CD4-positive, alpha-beta memory T cell (primary cell): ENCODE measurements around the gene WDR59. TPM values are rescaled to one million over a fixed set of nuclear protein-coding genes. Genes with fewer than 3 reads are reported as not detected.

Experiments
- CTCF ChIA-PET: fragments of 350-600 bp; sonication (Branson Sonifier 250); formaldehyde crosslinking; loops from one replicate; lab custom pipeline; 2021; ENCODE audit warnings: inconsistent platforms; ENCODE audit not compliant: partially characterized antibody; lab: Charles Lee
- POLR2A ChIA-PET: fragments of 350-600 bp; sonication (Branson Sonifier 250); formaldehyde crosslinking; loops from one replicate; lab custom pipeline; 2021; ENCODE audit not compliant: partially characterized antibody; lab: Charles Lee
- DNase-seq, 5 donors: peaks; one replicate each; pipeline versions ENCODE4 v3.0.0 to v3.0.0-alpha.2; 2020 to 2022; ENCODE audit warnings: mixed read lengths in 1 of 5
- H3K27ac ChIP-seq: one replicate; pipeline ENCODE4 v1.7.0; 2013; ENCODE audit warnings: low read depth, low read length
- H3K27me3 ChIP-seq: 2 replicates; pipeline ENCODE4 v1.7.0; 2013; ENCODE audit warnings: mild to moderate bottlenecking, low read length, moderate library complexity; ENCODE audit not compliant: insufficient read depth
- H3K36me3 ChIP-seq: 2 replicates; pipeline ENCODE4 v1.7.0; 2013; ENCODE audit warnings: mild to moderate bottlenecking, low read length, moderate library complexity; ENCODE audit not compliant: insufficient read depth
- H3K4me1 ChIP-seq: 2 replicates; pipeline ENCODE4 v1.7.0; 2013; ENCODE audit warnings: mild to moderate bottlenecking, low read length, moderate library complexity; ENCODE audit not compliant: insufficient read depth
- H3K4me3 ChIP-seq, 2 donors: one replicate each; pipeline ENCODE4 v1.7.0; 2013; ENCODE audit warnings: low read length in 2 of 2, mild to moderate bottlenecking in 1 of 2
- H3K9me3 ChIP-seq, 2 donors: one replicate each; pipeline ENCODE4 v1.7.0; 2013; ENCODE audit warnings: low read length in 2 of 2, control low read depth in 1 of 2; ENCODE audit not compliant: control insufficient read depth in 1 of 2
- H3K27ac Mint-ChIP-seq, 7 donors: one replicate each; pipeline ENCODE4 v1.8.0; 2020 to 2021; ENCODE audit warnings: mixed read lengths in 7 of 7, mild to moderate bottlenecking in 6 of 7, inconsistent platforms in 3 of 7, moderate library complexity in 3 of 7
- H3K27me3 Mint-ChIP-seq, 2 donors: one replicate each; pipeline ENCODE4 v1.8.0; 2020 to 2021; ENCODE audit warnings: mixed read lengths in 2 of 2
- H3K36me3 Mint-ChIP-seq, 2 donors: one replicate each; pipeline ENCODE4 v1.8.0; 2020 to 2021; ENCODE audit warnings: mixed read lengths in 2 of 2, inconsistent platforms in 1 of 2, mild to moderate bottlenecking in 1 of 2
- H3K4me1 Mint-ChIP-seq, 4 donors: one replicate each; pipeline ENCODE4 v1.8.0; 2020 to 2021; ENCODE audit warnings: mixed read lengths in 4 of 4, mild to moderate bottlenecking in 1 of 4
- H3K4me3 Mint-ChIP-seq, 8 donors: one replicate each; pipeline ENCODE4 v1.8.0; 2020 to 2021; ENCODE audit warnings: mixed read lengths in 8 of 8, mild to moderate bottlenecking in 7 of 8, moderate library complexity in 6 of 8, inconsistent platforms in 3 of 8
- H3K9me3 Mint-ChIP-seq, 8 donors: one replicate each; pipeline ENCODE4 v1.8.0; 2020 to 2021; ENCODE audit warnings: mixed read lengths in 8 of 8, mild to moderate bottlenecking in 5 of 8, inconsistent platforms in 3 of 8, moderate library complexity in 1 of 8
- intact Hi-C: fragments of 100-400 bp; cut with micrococcal nuclease; formaldehyde crosslinking; loops from one replicate; pipeline ENCODE4 v1.15.1; 2023
- polyA plus RNA-seq, 2 donors: library from polyadenylated mRNA; unstranded; fragments of 300-500 nt; fragmentation: Illumina TruSeq; gene quantifications; one replicate each; pipeline ENCODE4 v1.2.3, GENCODE V29; 2021
- total RNA-seq, 2 experiments: library from RNA; stranded (reverse); gene quantifications; one replicate each; pipeline ENCODE4 v1.2.3, GENCODE V29; 2021

WDR59 gene
- total and polyA plus RNA-seq, 4 experiments from 2014 or later, result 11.0 to 127 (median 68.2) TPM

GRCh38 chr16:74832228-74832627 is 152.7 kb downstream of the WDR59 start:
- CTCF ChIA-PET, result interaction anchor here (1.0 kb wide), 1 partner anchor 17 kb away, joined by 3 read pairs; no protein-coding TSS in a partner anchor
- Histone ChIP-seq H3K4me1 (no peaks in the 10 kb centered on the region), H3K27ac (no peak overlapping the region), H3K9me3 (peaks cover 0 to 8% of the 10 kb centered on the region in 2 donors), H3K4me3 (no peak overlapping the region), H3K36me3 (no peaks in the 10 kb centered on the region), H3K27me3 (no peaks in the 10 kb centered on the region)
- no peak for DNase-seq
- Mint-ChIP-seq H3K27ac (no peak overlapping the region), H3K36me3 (peaks cover 2 to 7% of the 10 kb centered on the region in 2 donors), H3K4me3 (no peak overlapping the region), H3K4me1 (no peaks in the 10 kb centered on the region), H3K9me3 (peaks cover 4 to 37% (median 20%) of the 10 kb centered on the region in 8 donors), H3K27me3 (peaks cover 6 to 12% of the 10 kb centered on the region in 2 donors)
- POLR2A ChIA-PET, result no interaction called here
- intact Hi-C loops, result no loop called here

GRCh38 chr16:74831467-74831866 is 153.5 kb downstream of the WDR59 start:
- ChIA-PET POLR2A (no interaction called here), CTCF (interaction anchor here (1.6 kb wide), 1 partner anchor 31 kb away, joined by 7 read pairs; no protein-coding TSS in a partner anchor)
- H3K4me1 Mint-ChIP-seq, result no peaks in the 10 kb centered on the region
- no peak overlapping the region for H3K4me3 Mint-ChIP-seq
- no peak overlapping the region for H3K27ac ChIP-seq
- DNase-seq, result no peak
- H3K4me3 ChIP-seq, result no peak overlapping the region
- peaks cover 0 to 8% of the 10 kb centered on the region in 2 donors for H3K9me3 ChIP-seq
- H3K27me3 ChIP-seq, result no peaks in the 10 kb centered on the region
- H3K36me3 ChIP-seq, result no peaks in the 10 kb centered on the region
- H3K9me3 Mint-ChIP-seq, result peaks cover 4 to 37% (median 20%) of the 10 kb centered on the region in 8 donors
- H3K27me3 Mint-ChIP-seq, result peaks cover 6 to 12% of the 10 kb centered on the region in 2 donors
- peaks cover 2 to 7% of the 10 kb centered on the region in 2 donors for H3K36me3 Mint-ChIP-seq
- no peak overlapping the region for H3K27ac Mint-ChIP-seq
- intact Hi-C loops, result no loop called here
- no peaks in the 10 kb centered on the region for H3K4me1 ChIP-seq

GRCh38 chr16:74830648-74831047 is 154.3 kb downstream of the WDR59 start:
- intact Hi-C loops, result no loop called here
- CTCF ChIA-PET, result interaction anchor here (1.2 to 1.6 kb wide), 2 partner anchors 10 to 32 kb away, joined by 3 to 7 read pairs; no protein-coding TSS in a partner anchor

GRCh38 chr16:74829637-74830036 is 155.3 kb downstream of the WDR59 start:
- H3K9me3 ChIP-seq, result peaks cover 0 to 8% of the 10 kb centered on the region in 2 donors
- no peaks in the 10 kb centered on the region for H3K27me3 ChIP-seq
- Mint-ChIP-seq H3K9me3 (peaks cover 4 to 37% (median 20%) of the 10 kb centered on the region in 8 donors), H3K4me1 (no peaks in the 10 kb centered on the region), H3K4me3 (no peak overlapping the region), H3K36me3 (peaks cover 2 to 7% of the 10 kb centered on the region in 2 donors), H3K27ac (no peak overlapping the region), H3K27me3 (peaks cover 6 to 19% of the 10 kb centered on the region in 2 donors)
- H3K4me3 ChIP-seq, result no peak overlapping the region
- DNase-seq, result no peak
- intact Hi-C loops, result no loop called here
- H3K4me1 ChIP-seq, result no peaks in the 10 kb centered on the region
- no peaks in the 10 kb centered on the region for H3K36me3 ChIP-seq
- CTCF ChIA-PET, result interaction anchor here (1.2 to 1.6 kb wide), 2 partner anchors 9 to 33 kb away, joined by 3 to 7 read pairs; no protein-coding TSS in a partner anchor
- H3K27ac ChIP-seq, result no peak overlapping the region
- POLR2A ChIA-PET, result no interaction called here

More at GRCh38 chr16:74830648-74831047, 154.3 kb downstream of the WDR59 start:
- Mint-ChIP-seq H3K36me3 (peaks cover 2 to 7% of the 10 kb centered on the region in 2 donors), H3K9me3 (peaks cover 4 to 37% (median 20%) of the 10 kb centered on the region in 8 donors), H3K4me1 (no peaks in the 10 kb centered on the region), H3K27me3 (peaks cover 6 to 16% of the 10 kb centered on the region in 2 donors), H3K27ac (no peak overlapping the region), H3K4me3 (no peak overlapping the region)
- no peaks in the 10 kb centered on the region for H3K36me3 ChIP-seq
- H3K27me3 ChIP-seq, result no peaks in the 10 kb centered on the region
- no peak overlapping the region for H3K27ac ChIP-seq
- DNase-seq, result no peak
- no peaks in the 10 kb centered on the region for H3K4me1 ChIP-seq
- peaks cover 0 to 8% of the 10 kb centered on the region in 2 donors for H3K9me3 ChIP-seq
- POLR2A ChIA-PET, result no interaction called here
- no peak overlapping the region for H3K4me3 ChIP-seq

GRCh38 chr16:74825941-74826340 is 159.0 kb downstream of the WDR59 start:
- H3K27ac Mint-ChIP-seq, result no peak overlapping the region
- H3K27ac ChIP-seq, result no peak overlapping the region
- H3K4me3 ChIP-seq, result no peak overlapping the region
- no peak for DNase-seq
- H3K4me1 Mint-ChIP-seq, result no peaks in the 10 kb centered on the region
- ChIA-PET POLR2A (no interaction called here), CTCF (no interaction called here)
- H3K27me3 Mint-ChIP-seq, result peaks cover 9 to 30% of the 10 kb centered on the region in 2 donors
- no peaks in the 10 kb centered on the region for H3K4me1 ChIP-seq
- peaks cover 2 to 7% of the 10 kb centered on the region in 2 donors for H3K36me3 Mint-ChIP-seq
- intact Hi-C loops, result no loop called here
- H3K36me3 ChIP-seq, result no peaks in the 10 kb centered on the region
- peaks cover 4 to 35% (median 19%) of the 10 kb centered on the region in 8 donors for H3K9me3 Mint-ChIP-seq
- no peak overlapping the region for H3K4me3 Mint-ChIP-seq
- peaks cover 0 to 8% of the 10 kb centered on the region in 2 donors for H3K9me3 ChIP-seq
- H3K27me3 ChIP-seq, result no peaks in the 10 kb centered on the region

- H3K4me3 Mint-ChIP-seq, result no peak overlapping the region
- ChIA-PET CTCF (no interaction called here), POLR2A (no interaction called here)
- Histone ChIP-seq H3K4me3 (no peak overlapping the region), H3K4me1 (no peaks in the 10 kb centered on the region), H3K27ac (no peak overlapping the region), H3K27me3 (no peaks in the 10 kb centered on the region), H3K9me3 (peaks cover 0 to 8% of the 10 kb centered on the region in 2 donors), H3K36me3 (no peaks in the 10 kb centered on the region)
- H3K27ac Mint-ChIP-seq, result no peak overlapping the region
- H3K4me1 Mint-ChIP-seq, result no peaks in the 10 kb centered on the region
- DNase-seq, result no peak
- H3K9me3 Mint-ChIP-seq, result peaks cover 4 to 26% (median 17%) of the 10 kb centered on the region in 8 donors
- intact Hi-C loops, result no loop called here
- H3K27me3 Mint-ChIP-seq, result peaks cover 9 to 26% of the 10 kb centered on the region in 2 donors
- peaks cover 2 to 7% of the 10 kb centered on the region in 2 donors for H3K36me3 Mint-ChIP-seq
These were observed 159.9 kb downstream of the WDR59 start for GRCh38 chr16:74825016-74825415.
